ENCODE results near the gene TCF7L1.

Gene TCF7L1

GRCh38 chr2:85245891-85246290 lies 112.7 kb downstream of the TCF7L1 start:
- TF ChIP-seq EZH2phosphoT487 (IDR thresholded peaks at IDR 0.05; ENCODE audit: borderline replicate concordance) = no peak
- no peak for TF ChIP-seq CTCF (conservative IDR thresholded peaks at IDR 0.05; ENCODE audit: low read length)
- Histone ChIP-seq H3K4me2 (ENCODE audit: low read depth, low read length, poor library complexity, severe bottlenecking) (no peak overlapping the region), H3K4me3 (ENCODE audit: low read length, poor library complexity, severe bottlenecking) (no peak overlapping the region), H3K27me3 (ENCODE audit: insufficient read depth, low read length, poor library complexity, severe bottlenecking) (no peaks in the 10 kb centered on the region), H3K4me1 (ENCODE audit: insufficient read depth, low read length, poor library complexity, severe bottlenecking) (no peaks in the 10 kb centered on the region), H3F3A (ENCODE audit: low read depth) (no peaks in the 10 kb centered on the region), H3K9me3 (ENCODE audit: insufficient read depth, low read depth, low read length) (no peaks in the 10 kb centered on the region), H2AFZ (ENCODE audit: low read length) (no peak overlapping the region), H3K36me3 (ENCODE audit: insufficient read depth, low read length) (no peaks in the 10 kb centered on the region), H3K9ac (ENCODE audit: low read depth, low read length, poor library complexity, severe bottlenecking) (no peak overlapping the region), H3K79me2 (ENCODE audit: insufficient read depth, low read length) (no peaks in the 10 kb centered on the region), H3K9me2 (replicated peaks; ENCODE audit: low read depth, low read length) (no peaks in the 10 kb centered on the region), H4K20me1 (ENCODE audit: insufficient read depth, low read length, poor library complexity, severe bottlenecking) (no peaks in the 10 kb centered on the region)

GRCh38 chr2:85246348-85246747 lies 113.2 kb downstream of the TCF7L1 start:
- no peaks in the 10 kb centered on the region for H4K20me1 ChIP-seq (ENCODE audit: insufficient read depth, low read length, poor library complexity, severe bottlenecking)
- no peak overlapping the region for H2AFZ ChIP-seq (ENCODE audit: low read length)
- H3K9ac ChIP-seq (ENCODE audit: low read depth, low read length, poor library complexity, severe bottlenecking) = no peak overlapping the region
- H3K36me3 ChIP-seq (ENCODE audit: insufficient read depth, low read length) = no peaks in the 10 kb centered on the region
- no peak overlapping the region for H3K4me3 ChIP-seq (ENCODE audit: low read length, poor library complexity, severe bottlenecking)
- H3K27me3 ChIP-seq (ENCODE audit: insufficient read depth, low read length, poor library complexity, severe bottlenecking) = no peaks in the 10 kb centered on the region
- H3K9me2 ChIP-seq (replicated peaks; ENCODE audit: low read depth, low read length) = no peaks in the 10 kb centered on the region
- TF ChIP-seq EZH2phosphoT487 (IDR thresholded peaks at IDR 0.05; ENCODE audit: borderline replicate concordance) = no peak
- TF ChIP-seq CTCF (conservative IDR thresholded peaks at IDR 0.05; ENCODE audit: low read length) = no peak
- H3K79me2 ChIP-seq (ENCODE audit: insufficient read depth, low read length) = no peaks in the 10 kb centered on the region
- H3K4me2 ChIP-seq (ENCODE audit: low read depth, low read length, poor library complexity, severe bottlenecking) = no peak overlapping the region
- no peaks in the 10 kb centered on the region for H3F3A ChIP-seq (ENCODE audit: low read depth)
- no peaks in the 10 kb centered on the region for H3K9me3 ChIP-seq (ENCODE audit: insufficient read depth, low read depth, low read length)
- H3K4me1 ChIP-seq (ENCODE audit: insufficient read depth, low read length, poor library complexity, severe bottlenecking) = no peaks in the 10 kb centered on the region

GRCh38 chr2:85247610-85248009 lies 114.4 kb downstream of the TCF7L1 start:
- H3K9ac ChIP-seq (ENCODE audit: low read depth, low read length, poor library complexity, severe bottlenecking) = no peak overlapping the region
- no peaks in the 10 kb centered on the region for H3K4me1 ChIP-seq (ENCODE audit: insufficient read depth, low read length, poor library complexity, severe bottlenecking)
- no peak overlapping the region for H3K4me2 ChIP-seq (ENCODE audit: low read depth, low read length, poor library complexity, severe bottlenecking)
- no peak overlapping the region for H2AFZ ChIP-seq (ENCODE audit: low read length)
- no peak overlapping the region for H3K4me3 ChIP-seq (ENCODE audit: low read length, poor library complexity, severe bottlenecking)
- no peaks in the 10 kb centered on the region for H3K27me3 ChIP-seq (ENCODE audit: insufficient read depth, low read length, poor library complexity, severe bottlenecking)
- TF ChIP-seq CTCF (conservative IDR thresholded peaks at IDR 0.05; ENCODE audit: low read length) (no peak), EZH2phosphoT487 (IDR thresholded peaks at IDR 0.05; ENCODE audit: borderline replicate concordance) (no peak)
- H3K79me2 ChIP-seq (ENCODE audit: insufficient read depth, low read length) = no peaks in the 10 kb centered on the region
- H3F3A ChIP-seq (ENCODE audit: low read depth) = no peaks in the 10 kb centered on the region
- H3K9me2 ChIP-seq (replicated peaks; ENCODE audit: low read depth, low read length) = no peaks in the 10 kb centered on the region
- no peaks in the 10 kb centered on the region for H3K36me3 ChIP-seq (ENCODE audit: insufficient read depth, low read length)
- H3K9me3 ChIP-seq (ENCODE audit: insufficient read depth, low read depth, low read length) = no peaks in the 10 kb centered on the region
- no peaks in the 10 kb centered on the region for H4K20me1 ChIP-seq (ENCODE audit: insufficient read depth, low read length, poor library complexity, severe bottlenecking)
